Trophoblast cell (in vitro differentiated cells and primary cell): ENCODE results near the gene BFSP2.
A peak's percentile ranks its signal among the peaks of the same experiment; 100 is the strongest.
"Not testable (repeated sequence)": the region's sequence is repeated elsewhere in the genome, so short reads cannot be mapped to it uniquely, and the experiment has no call there.

Source experiments
- DNase-seq, 2 donors: peaks; one replicate each; pipeline ENCODE4 v3.0.0-alpha.2; 2016
- H2AFZ ChIP-seq: 2 replicates; pipeline ENCODE4 v1.6.1; 2013; ENCODE audit warnings: low read length, moderate library complexity, mild to moderate bottlenecking; ENCODE audit not compliant: insufficient read depth, poor library complexity
- H2AK5ac ChIP-seq: 2 replicates; pipeline ENCODE4 v1.6.1; 2013; ENCODE audit warnings: mild to moderate bottlenecking, low read length
- H2BK120ac ChIP-seq: 2 replicates; pipeline ENCODE4 v1.6.1; 2013; ENCODE audit warnings: low read length, mild to moderate bottlenecking, moderate library complexity; ENCODE audit not compliant: insufficient read depth, poor library complexity
- H2BK12ac ChIP-seq: 2 replicates; pipeline ENCODE4 v1.6.1; 2013; ENCODE audit warnings: mild to moderate bottlenecking, low read length, moderate library complexity
- H2BK5ac ChIP-seq: 2 replicates; pipeline ENCODE4 v1.6.1; 2013; ENCODE audit warnings: low read length, low read depth, moderate library complexity, mild to moderate bottlenecking; ENCODE audit not compliant: poor library complexity
- H3K14ac ChIP-seq: 2 replicates; pipeline ENCODE4 v1.6.1; 2013; ENCODE audit warnings: mild to moderate bottlenecking, low read length
- H3K18ac ChIP-seq: 2 replicates; pipeline ENCODE4 v1.6.1; 2013; ENCODE audit warnings: mild to moderate bottlenecking, low read length
- H3K23ac ChIP-seq: 2 replicates; pipeline ENCODE4 v1.6.1; 2013; ENCODE audit warnings: low read length
- H3K27ac ChIP-seq: 2 replicates; pipeline ENCODE4 v1.5.1; 2013; ENCODE audit warnings: low read depth, mild to moderate bottlenecking, inconsistent platforms, low read length, moderate library complexity
- H3K27me3 ChIP-seq: 2 replicates; pipeline ENCODE4 v1.6.1; 2013; ENCODE audit warnings: inconsistent platforms, mild to moderate bottlenecking, low read length, moderate library complexity; ENCODE audit not compliant: insufficient read depth
- H3K36me3 ChIP-seq, 2 experiments: 1 replicate in 1 of 2; 2 replicates in 1 of 2; pipeline ENCODE4 v1.6.1; 2013; ENCODE audit warnings: low read length in 2 of 2, mild to moderate bottlenecking in 2 of 2, moderate library complexity in 1 of 2; ENCODE audit not compliant: insufficient read depth in 2 of 2, control insufficient read depth in 1 of 2
- H3K4ac ChIP-seq: 2 replicates; pipeline ENCODE4 v1.6.1; 2013; ENCODE audit warnings: low read depth, mild to moderate bottlenecking, low read length, moderate library complexity
- H3K4me1 ChIP-seq, 2 experiments: 1 replicate in 1 of 2; 2 replicates in 1 of 2; pipeline ENCODE4 v1.6.1; 2013; ENCODE audit warnings: low read length in 2 of 2, mild to moderate bottlenecking in 2 of 2, moderate library complexity in 1 of 2; ENCODE audit not compliant: insufficient read depth in 2 of 2, control insufficient read depth in 1 of 2
- H3K4me2 ChIP-seq: 2 replicates; pipeline ENCODE4 v1.6.1; 2013; ENCODE audit warnings: inconsistent platforms, mild to moderate bottlenecking, low read length, moderate library complexity
- H3K4me3 ChIP-seq: 2 replicates; pipeline ENCODE4 v1.5.1; 2013; ENCODE audit warnings: mild to moderate bottlenecking, low read depth, low read length, inconsistent platforms
- H3K79me1 ChIP-seq: one replicate; pipeline ENCODE4 v1.6.1; 2013; ENCODE audit warnings: low read length
- H3K79me2 ChIP-seq: 2 replicates; pipeline ENCODE4 v1.6.1; 2013; ENCODE audit warnings: low read length, mild to moderate bottlenecking; ENCODE audit not compliant: control insufficient read depth, insufficient read depth, poor library complexity
- H3K9ac ChIP-seq: 2 replicates; pipeline ENCODE4 v1.6.1; 2013; ENCODE audit warnings: mild to moderate bottlenecking, low read length
- H3K9me3 ChIP-seq: 2 replicates; pipeline ENCODE4 v1.6.1; 2013; ENCODE audit warnings: low read depth, mild to moderate bottlenecking, control low read depth, inconsistent platforms, low read length; ENCODE audit not compliant: insufficient read depth
- H4K12ac ChIP-seq: 2 replicates; pipeline ENCODE4 v1.6.1; 2013; ENCODE audit warnings: low read depth, mild to moderate bottlenecking, low read length, moderate library complexity
- H4K8ac ChIP-seq: 2 replicates; pipeline ENCODE4 v1.6.1; 2013; ENCODE audit warnings: low read depth, mild to moderate bottlenecking, low read length, moderate library complexity
- H4K91ac ChIP-seq: one replicate; pipeline ENCODE4 v1.6.1; 2013; ENCODE audit warnings: low read depth, mild to moderate bottlenecking, low read length, moderate library complexity
- WGBS: extraction: QIAGEN DNeasy Blood & Tissue Kit; methylation state at CpG from one replicate; pipeline ENCODE4 v1.1.7; 2013; ENCODE audit warnings: missing lambda C conversion rate; ENCODE audit not compliant: insufficient read length, insufficient coverage; ENCODE audit errors: extremely low coverage; 5-methylcytosine and 5-hydroxymethylcytosine counted together

The BFSP2 gene

DNA sequence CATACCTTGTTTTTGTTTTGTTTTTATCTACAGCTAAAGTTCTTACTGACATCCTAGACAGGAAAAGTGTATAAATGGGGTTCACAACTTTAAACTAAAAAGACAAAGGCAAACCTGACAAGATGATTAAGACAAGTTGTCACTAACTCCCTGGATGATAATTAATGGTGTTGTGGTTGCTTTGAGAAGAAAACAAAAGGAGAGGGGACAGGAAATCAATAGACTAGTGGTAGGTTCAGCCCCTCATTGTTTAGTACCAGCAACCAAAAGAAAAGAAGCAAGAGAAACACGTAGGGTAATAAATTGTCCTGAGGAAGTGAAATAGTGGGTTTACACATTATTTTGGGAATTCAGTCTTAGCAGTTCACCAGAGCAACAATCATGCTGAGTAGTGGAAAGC, 78.8 kb downstream of the BFSP2 start:
- H3K36me3 ChIP-seq: no peaks in the 10 kb centered on the region
- H3K27ac ChIP-seq: no peak overlapping the region
- no peaks in the 10 kb centered on the region for H3K27me3 ChIP-seq
- no peak overlapping the region for H2BK12ac ChIP-seq
- no CpG with 5 or more reads among the region's 1 CpG for WGBS
- no peak overlapping the region for H2AFZ ChIP-seq
- no peak for DNase-seq
- H3K23ac ChIP-seq: no peak overlapping the region
- H4K12ac ChIP-seq: no peak overlapping the region
- no peak overlapping the region for H3K14ac ChIP-seq
- H2AK5ac ChIP-seq: no peak overlapping the region
- peaks cover 6 to 20% of the 10 kb centered on the region in 2 experiments for H3K4me1 ChIP-seq
- H3K4me2 ChIP-seq: no peak overlapping the region
- no peak overlapping the region for H3K18ac ChIP-seq
- no peak overlapping the region for H2BK120ac ChIP-seq
- no peak overlapping the region for H3K9ac ChIP-seq
- H3K4me3 ChIP-seq: no peak overlapping the region
- H4K8ac ChIP-seq: no peak overlapping the region
- no peak overlapping the region for H3K4ac ChIP-seq
- no peaks in the 10 kb centered on the region for H3K9me3 ChIP-seq
- H3K79me2 ChIP-seq: no peaks in the 10 kb centered on the region
- H3K79me1 ChIP-seq: peaks cover 2% of the 10 kb centered on the region
- no peak overlapping the region for H4K91ac ChIP-seq
- H2BK5ac ChIP-seq: no peak overlapping the region

DNA sequence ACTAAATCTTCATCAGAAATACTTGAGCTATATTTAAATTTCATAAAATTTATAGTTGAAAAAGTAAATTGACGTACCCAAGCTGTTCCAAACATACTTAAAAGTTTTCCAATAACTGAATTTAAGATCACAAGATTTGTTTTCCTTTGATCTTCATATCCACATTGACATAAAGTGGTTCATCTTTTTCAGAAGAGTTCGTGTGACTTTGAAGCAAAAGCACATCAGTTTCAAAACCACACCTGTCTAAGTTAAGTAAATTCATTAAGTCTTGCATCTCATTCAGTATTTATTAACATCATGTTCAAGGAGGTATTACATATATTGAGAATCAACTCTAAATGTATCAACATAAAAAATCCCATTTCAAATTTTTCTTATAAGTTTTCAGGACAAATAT, 79.5 kb downstream of the BFSP2 start:
- peaks cover 6 to 17% of the 10 kb centered on the region in 2 experiments for H3K4me1 ChIP-seq
- H3K9ac ChIP-seq: no peak overlapping the region
- no peaks in the 10 kb centered on the region for H3K9me3 ChIP-seq
- H2BK5ac ChIP-seq: no peak overlapping the region
- H3K23ac ChIP-seq: no peak overlapping the region
- H4K8ac ChIP-seq: no peak overlapping the region
- no peak overlapping the region for H2BK12ac ChIP-seq
- H3K79me1 ChIP-seq: peaks cover 2% of the 10 kb centered on the region
- H3K27me3 ChIP-seq: no peaks in the 10 kb centered on the region
- H3K27ac ChIP-seq: no peak overlapping the region
- no CpG with 5 or more reads among the region's 2 CpGs for WGBS
- H3K18ac ChIP-seq: no peak overlapping the region
- H2BK120ac ChIP-seq: no peak overlapping the region
- no peak for DNase-seq
- no peaks in the 10 kb centered on the region for H3K36me3 ChIP-seq
- H2AFZ ChIP-seq: no peak overlapping the region
- no peak overlapping the region for H3K4ac ChIP-seq
- no peak overlapping the region for H3K4me2 ChIP-seq
- no peak overlapping the region for H4K91ac ChIP-seq
- no peak overlapping the region for H3K14ac ChIP-seq
- H3K4me3 ChIP-seq: no peak overlapping the region
- H3K79me2 ChIP-seq: no peaks in the 10 kb centered on the region
- H2AK5ac ChIP-seq: no peak overlapping the region
- no peak overlapping the region for H4K12ac ChIP-seq

DNA sequence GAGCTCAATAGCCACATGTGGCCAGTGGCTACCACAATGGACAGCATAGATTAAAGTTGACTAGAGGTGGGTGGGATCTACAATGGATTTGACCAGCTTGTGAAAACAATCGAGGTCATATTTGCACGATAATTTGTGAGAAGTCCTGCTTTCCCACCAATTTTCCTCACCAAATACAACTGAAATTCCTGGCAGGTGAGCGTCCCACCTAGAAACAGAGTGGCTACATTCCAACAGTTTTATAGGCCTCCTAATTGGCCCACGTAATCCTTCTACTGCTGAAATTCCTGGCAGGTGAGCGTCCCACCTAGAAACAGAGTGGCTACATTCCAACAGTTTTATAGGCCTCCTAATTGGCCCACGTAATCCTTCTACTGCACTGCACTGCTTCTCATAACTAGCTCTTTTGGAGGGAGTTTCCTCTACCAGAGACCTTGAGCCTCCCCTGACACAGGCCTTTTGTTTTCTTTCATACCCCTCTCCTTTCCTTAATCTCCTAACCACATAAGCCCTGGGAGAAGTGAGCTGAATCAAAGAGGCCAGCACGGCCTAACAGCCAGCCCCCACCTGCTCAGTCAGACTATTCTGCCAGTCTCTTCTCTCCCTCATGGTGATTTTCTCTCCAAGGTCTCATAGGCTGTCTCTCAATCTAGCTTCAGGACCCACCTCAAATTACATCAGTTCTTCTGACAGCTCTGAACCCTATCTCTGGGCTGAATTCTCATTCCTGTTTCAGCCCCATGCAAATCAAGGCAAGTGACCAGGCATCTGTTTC, 80.2 kb downstream of the BFSP2 start:
- Histone ChIP-seq H4K12ac (no peak overlapping the region), H3K4me1 (peaks cover 6 to 16% of the 10 kb centered on the region in 2 experiments), H2BK120ac (peak overlapping the region; percentile 57), H3K27ac (peak overlapping the region; percentile 79), H3K36me3 (no peaks in the 10 kb centered on the region), H3K18ac (no peak overlapping the region), H3K27me3 (no peaks in the 10 kb centered on the region), H2AK5ac (no peak overlapping the region), H2BK12ac (peak overlapping the region; percentile 70), H3K79me2 (no peaks in the 10 kb centered on the region), H3K4me3 (no peak overlapping the region), H3K9me3 (no peaks in the 10 kb centered on the region), H2BK5ac (peak overlapping the region; percentile 85), H3K4ac (no peak overlapping the region), H2AFZ (peak overlapping the region; percentile 48), H3K9ac (no peak overlapping the region), H3K79me1 (peaks cover 2% of the 10 kb centered on the region), H3K4me2 (peak overlapping the region; percentile 4), H4K91ac (peak overlapping the region; percentile 30), H3K14ac (no peak overlapping the region), H4K8ac (peak overlapping the region; percentile 17), H3K23ac (no peak overlapping the region)
- DNase-seq: peak; percentile 8 to 47
- WGBS: no CpG with 5 or more reads among the region's 7 CpGs

DNA sequence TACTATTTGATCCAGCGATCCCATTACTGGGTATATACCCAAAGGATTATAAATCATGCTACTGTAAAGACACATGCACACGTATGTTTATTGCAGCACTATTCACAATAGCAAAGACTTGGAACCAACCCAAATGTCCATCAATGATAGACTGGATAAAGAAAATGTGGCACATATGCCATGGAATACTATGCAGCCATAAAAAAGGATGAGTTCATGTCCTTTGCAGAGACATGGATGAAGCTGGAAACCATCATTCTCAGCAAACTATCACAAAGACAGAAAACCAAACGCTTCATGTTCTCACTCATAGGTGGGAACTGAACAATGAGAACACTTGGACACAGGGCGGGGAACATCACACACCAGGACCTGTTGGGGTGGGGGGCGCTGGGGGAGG, 82.6 kb downstream of the BFSP2 start:
- H2BK120ac ChIP-seq, H3K4me3 ChIP-seq, H3K27ac ChIP-seq, H3K79me1 ChIP-seq, H4K91ac ChIP-seq, H2BK12ac ChIP-seq, H4K12ac ChIP-seq, H3K18ac ChIP-seq, H2AK5ac ChIP-seq, H3K4ac ChIP-seq, H2BK5ac ChIP-seq, H3K27me3 ChIP-seq, H2AFZ ChIP-seq, H3K14ac ChIP-seq, H4K8ac ChIP-seq, H3K4me2 ChIP-seq, H3K9ac ChIP-seq, H3K36me3 ChIP-seq, H3K23ac ChIP-seq, H3K79me2 ChIP-seq, DNase-seq, H3K4me1 ChIP-seq: not testable (repeated sequence)
- WGBS: no CpG with 5 or more reads among the region's 5 CpGs
- peaks cover 13% of the 10 kb centered on the region for H3K9me3 ChIP-seq
